Hepatocyte (in vitro differentiated cells): Measurements from ENCODE around the gene AMY1A.
"Not testable (repeated sequence)": the region's sequence is repeated elsewhere in the genome, so short reads cannot be mapped to it uniquely, and the experiment has no call there.

ENCODE experiments used
- CTCF ChIP-seq: fragments of 200-600 bp; sonication (generic); IDR thresholded peaks from 2 replicates; pipeline ENCODE4 v1.5.1; 2016; ENCODE audit warnings: antibody characterized with exemption, mild to moderate bottlenecking; ENCODE audit not compliant: poor library complexity
- EZH2 ChIP-seq: fragments of 200-600 bp; sonication (generic); IDR thresholded peaks from 2 replicates; pipeline ENCODE4 v1.6.1; 2016; ENCODE audit warnings: antibody characterized with exemption, mild to moderate bottlenecking, borderline replicate concordance
- EZH2phosphoT487 ChIP-seq: fragments of 200-600 bp; sonication (generic); IDR thresholded peaks from one replicate; pipeline ENCODE4 v1.6.1; 2018; ENCODE audit warnings: antibody characterized with exemption, mild to moderate bottlenecking, low read depth, moderate library complexity; ENCODE audit not compliant: unreplicated experiment, severe bottlenecking

- TF ChIP-seq CTCF, EZH2phosphoT487, EZH2: not testable (repeated sequence)
Measured at GRCh38 chr1:103710381-103710780, 54.8 kb downstream of the AMY1A start.
